ENCODE results near the gene ITGA1.
"Not testable (repeated sequence)": the region's sequence is repeated elsewhere in the genome, so short reads cannot be mapped to it uniquely, and the experiment has no call there.

Gene ITGA1

GRCh38 chr5:52859628-52860027 is 71.9 kb downstream of the ITGA1 start:
- DNase-seq (ENCODE audit: extremely low read depth in 1 of 2, low read depth in 1 of 2) = no peak

- DNase-seq (ENCODE audit: extremely low read depth in 1 of 2, low read depth in 1 of 2) = no peak
These were observed 73.7 kb downstream of the ITGA1 start for GRCh38 chr5:52861368-52861767.

DNA sequence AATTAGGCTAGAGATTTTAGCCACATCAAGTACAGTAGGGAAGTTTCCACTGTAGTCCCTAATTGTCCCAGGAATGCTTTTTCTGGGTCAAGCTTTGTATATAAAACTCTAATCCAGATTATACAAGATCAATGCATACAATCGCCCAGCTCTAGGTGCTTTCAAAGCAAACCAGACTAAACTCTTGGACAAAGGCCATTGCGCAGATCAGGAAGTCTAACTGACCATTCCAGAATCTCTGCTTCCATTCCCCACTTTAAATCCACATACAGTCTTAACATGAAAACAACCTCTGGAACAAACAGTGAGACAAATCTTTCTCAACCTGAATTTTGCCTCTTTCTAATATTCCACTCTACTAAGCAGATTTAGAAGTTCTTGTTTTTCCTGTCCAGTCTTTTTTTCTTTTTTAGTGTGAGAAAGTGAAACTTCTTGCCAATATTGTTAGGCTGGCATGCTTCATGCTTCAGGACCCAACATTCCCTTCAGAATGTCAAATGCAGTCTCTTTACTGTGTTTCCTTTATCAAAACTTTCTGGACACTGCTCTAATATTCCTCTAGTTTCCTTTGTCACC is 76.1 kb downstream of the ITGA1 start:
- DNase-seq (ENCODE audit: extremely low read depth in 1 of 2, low read depth in 1 of 2) = no peak

GRCh38 chr5:52864371-52864770 is 76.7 kb downstream of the ITGA1 start:
- no peak for DNase-seq (ENCODE audit: extremely low read depth in 1 of 2, low read depth in 1 of 2)

DNA sequence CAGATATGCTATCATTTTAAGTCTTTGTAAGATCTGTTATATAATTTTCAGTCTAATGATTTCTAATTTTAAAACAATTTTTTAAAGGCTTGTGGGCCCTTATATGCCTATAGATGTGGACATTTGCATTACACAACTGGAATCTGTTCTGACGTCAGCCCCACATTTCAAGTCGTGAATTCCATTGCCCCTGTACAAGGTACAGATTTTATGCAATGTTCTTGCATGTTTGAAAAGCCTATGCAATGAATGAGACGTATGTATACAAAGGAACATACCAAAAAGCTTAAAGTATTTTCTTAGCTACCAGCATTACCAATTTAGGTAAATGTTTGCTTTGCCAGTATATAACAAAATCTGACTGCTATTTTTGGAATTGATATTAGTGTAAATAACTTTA is 77.2 kb downstream of the ITGA1 start:
- DNase-seq (ENCODE audit: extremely low read depth in 1 of 2, low read depth in 1 of 2) = no peak

DNA sequence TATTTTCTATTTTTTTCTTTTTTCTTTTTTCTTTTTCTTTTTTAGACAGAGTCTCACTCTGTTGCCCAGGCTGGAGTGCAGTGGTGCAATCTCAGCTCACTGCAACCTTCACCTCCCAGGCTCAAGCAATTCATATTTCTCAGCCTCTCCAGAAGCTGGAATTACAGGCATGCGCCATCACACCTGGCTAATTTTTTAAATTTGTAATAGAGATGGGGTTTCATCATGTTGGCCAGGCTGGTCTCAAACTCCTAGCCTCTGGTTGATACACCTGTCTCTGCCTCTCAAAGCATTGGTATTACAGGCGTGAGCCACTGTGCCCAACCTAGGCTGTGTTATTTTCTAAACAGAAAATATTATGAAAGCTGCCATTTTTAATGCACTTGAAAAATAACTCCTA is 78.3 kb downstream of the ITGA1 start:
- DNase-seq (ENCODE audit: extremely low read depth in 1 of 2, low read depth in 1 of 2) = not testable (repeated sequence)

DNA sequence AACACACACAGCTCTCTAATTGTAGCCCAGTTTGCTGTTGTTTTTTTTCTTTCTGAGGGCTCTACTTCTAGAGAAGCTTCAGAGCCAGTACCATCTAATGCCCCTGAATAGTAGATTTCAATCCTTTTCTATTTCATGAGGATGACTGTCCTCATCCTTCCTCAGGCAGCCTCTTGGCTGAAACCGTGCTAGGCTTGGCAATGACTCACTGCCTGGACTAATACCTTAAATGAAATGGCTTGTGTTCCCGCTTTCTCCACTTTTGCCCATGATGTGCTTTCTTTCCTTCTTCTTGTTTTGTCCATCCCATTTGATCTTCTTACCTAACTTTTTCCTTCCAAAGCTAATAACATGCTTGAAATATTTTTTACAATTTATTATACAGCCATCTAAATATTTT is 80.1 kb downstream of the ITGA1 start:
- no peak for DNase-seq (ENCODE audit: extremely low read depth in 1 of 2, low read depth in 1 of 2)

DNA sequence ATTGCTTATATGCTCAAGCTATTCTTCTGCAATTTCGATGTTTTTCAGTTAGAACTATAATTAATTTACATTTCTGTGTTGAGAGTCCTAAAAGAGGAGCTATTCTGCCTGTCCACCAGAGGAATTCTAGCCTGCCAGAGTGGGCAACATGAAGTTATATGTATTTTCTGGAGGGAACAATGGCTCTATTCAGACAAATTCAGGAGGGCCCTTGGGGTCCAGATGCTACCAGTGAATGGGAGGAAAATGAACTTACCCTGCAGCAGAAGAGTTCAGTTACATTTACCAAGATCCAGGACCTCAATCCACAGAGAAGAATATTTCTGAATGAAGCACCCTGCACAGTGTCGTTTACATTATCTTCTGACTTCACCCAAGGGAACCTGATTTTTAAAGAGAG is 80.7 kb downstream of the ITGA1 start:
- no peak for DNase-seq (ENCODE audit: extremely low read depth in 1 of 2, low read depth in 1 of 2)

- DNase-seq (ENCODE audit: extremely low read depth in 1 of 2, low read depth in 1 of 2) = no peak
These were observed 81.7 kb downstream of the ITGA1 start for GRCh38 chr5:52869391-52869790.

DNA sequence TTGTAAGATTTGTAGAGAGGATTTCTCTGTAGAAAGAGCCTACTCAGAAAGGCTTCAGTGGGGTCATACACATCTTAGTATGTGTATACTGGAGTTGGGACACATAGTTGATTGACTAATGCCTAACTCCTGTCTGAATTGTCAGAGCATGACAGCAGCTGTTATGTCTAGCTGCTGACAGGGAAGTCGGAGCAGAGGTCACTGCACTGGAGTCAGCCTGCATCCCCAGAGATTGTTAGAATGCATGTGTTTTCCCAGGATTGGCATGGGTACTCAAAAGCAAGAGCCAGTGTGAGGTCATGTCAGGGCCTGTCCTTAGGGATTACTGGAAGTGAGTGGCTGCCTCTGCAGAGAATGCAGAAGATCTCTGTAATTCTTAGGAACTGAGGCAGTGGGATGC is 82.7 kb downstream of the ITGA1 start:
- no peak for DNase-seq (ENCODE audit: extremely low read depth in 1 of 2, low read depth in 1 of 2)

GRCh38 chr5:52875827-52876226 is 88.1 kb downstream of the ITGA1 start:
- no peak for DNase-seq (ENCODE audit: extremely low read depth in 1 of 2, low read depth in 1 of 2)

DNA sequence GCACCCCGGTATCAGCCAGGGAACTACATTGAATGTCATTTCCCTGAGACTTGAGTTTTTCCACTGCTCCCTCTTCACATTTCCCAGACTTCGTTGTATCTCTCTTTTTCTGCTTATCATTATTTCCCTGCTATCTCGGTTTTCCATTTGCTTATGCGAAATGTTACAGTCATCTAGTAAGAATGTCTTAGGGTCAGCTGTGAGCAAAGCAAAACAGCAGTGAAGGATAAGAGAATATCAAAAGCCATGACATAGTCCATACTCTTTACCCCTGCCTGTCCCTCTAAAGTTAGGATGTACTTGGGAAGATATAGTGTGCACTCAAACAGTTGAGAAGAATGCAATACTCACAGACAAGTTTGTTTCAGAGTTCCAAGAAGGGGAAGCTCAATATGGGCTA is 88.7 kb downstream of the ITGA1 start:
- DNase-seq (ENCODE audit: extremely low read depth in 1 of 2, low read depth in 1 of 2) = no peak

DNA sequence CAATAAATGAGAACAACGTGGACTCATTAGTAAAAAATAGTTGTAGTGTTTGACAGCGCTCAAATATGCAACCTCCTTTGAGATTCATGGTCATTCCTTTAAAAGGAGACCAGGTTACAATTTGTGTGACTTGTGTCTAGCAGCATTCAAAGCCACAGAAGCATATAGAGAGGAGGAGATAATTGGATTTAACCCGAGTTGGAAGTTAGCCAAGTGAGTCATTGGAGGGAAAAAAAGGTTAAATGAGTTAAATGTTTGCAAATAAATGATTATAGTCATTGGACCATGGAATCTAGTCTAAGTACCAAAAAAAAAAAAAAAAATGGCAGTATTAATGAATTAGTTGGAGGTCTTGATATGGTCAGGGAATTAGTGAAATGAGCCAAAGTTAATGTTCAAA is 90.9 kb downstream of the ITGA1 start:
- DNase-seq (ENCODE audit: extremely low read depth in 1 of 2, low read depth in 1 of 2) = no peak

GRCh38 chr5:52880541-52880940 is 92.8 kb downstream of the ITGA1 start:
- no peak for DNase-seq (ENCODE audit: extremely low read depth in 1 of 2, low read depth in 1 of 2)

DNA sequence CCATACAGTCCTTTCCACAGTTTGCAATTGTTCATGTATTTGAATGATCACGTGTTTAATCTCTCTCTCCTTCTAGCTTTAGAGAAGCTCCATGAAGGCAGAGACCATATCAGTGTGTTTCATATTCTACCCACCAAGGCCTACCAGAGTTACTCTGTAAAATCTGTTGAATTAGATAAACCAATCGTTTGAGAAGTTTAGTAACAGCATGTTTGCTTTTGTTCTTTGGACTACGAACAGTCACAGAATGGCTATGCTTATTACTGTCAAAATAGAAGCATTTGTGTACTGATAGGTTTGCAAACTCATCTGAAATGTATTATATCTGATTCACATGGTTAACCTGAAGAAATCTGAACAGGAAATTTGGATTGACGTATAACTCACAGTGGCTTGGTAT is 93.8 kb downstream of the ITGA1 start:
- DNase-seq (ENCODE audit: extremely low read depth in 1 of 2, low read depth in 1 of 2) = no peak

- no peak for DNase-seq (ENCODE audit: extremely low read depth in 1 of 2, low read depth in 1 of 2)
These were observed 95.4 kb downstream of the ITGA1 start for GRCh38 chr5:52883110-52883509.

DNA sequence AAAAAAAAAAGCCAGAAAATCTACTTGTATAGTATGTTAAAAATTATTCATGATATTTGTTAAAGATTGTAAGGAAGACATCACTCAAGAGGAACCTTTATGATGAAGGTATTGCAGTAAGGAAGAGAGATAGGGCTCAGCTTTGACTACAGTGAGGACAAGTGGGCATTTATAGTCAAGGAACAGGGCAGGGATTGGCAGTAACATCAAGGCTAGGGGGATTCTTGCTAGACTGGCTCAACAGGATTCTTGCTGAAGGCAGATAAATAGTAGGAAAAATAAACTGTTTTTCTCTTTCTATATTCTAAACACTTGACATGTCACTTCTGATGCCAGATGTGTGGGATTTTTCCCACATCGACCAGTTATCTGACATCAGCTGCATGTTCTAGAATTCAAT is 96.7 kb downstream of the ITGA1 start:
- DNase-seq (ENCODE audit: extremely low read depth in 1 of 2, low read depth in 1 of 2) = no peak

DNA sequence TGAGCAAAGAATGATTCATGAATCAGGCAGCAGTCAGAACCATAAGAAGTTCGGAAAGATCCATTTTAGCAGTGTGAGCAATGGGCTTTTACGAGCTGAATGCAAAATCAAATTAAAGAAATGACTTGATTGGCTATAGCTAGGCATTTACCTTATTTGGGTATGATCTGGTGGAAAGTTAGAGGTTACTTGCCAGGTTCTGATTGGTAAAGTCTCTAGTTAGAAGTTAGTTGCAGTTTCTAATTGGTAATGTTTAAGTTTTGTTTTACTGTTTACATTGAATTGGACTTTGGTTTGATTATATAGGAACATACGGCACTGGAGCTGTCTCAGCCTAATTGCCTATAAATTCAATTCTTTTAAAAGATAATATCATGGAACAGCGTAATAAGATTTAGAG is 97.9 kb downstream of the ITGA1 start:
- no peak for DNase-seq (ENCODE audit: extremely low read depth in 1 of 2, low read depth in 1 of 2)

- DNase-seq (ENCODE audit: extremely low read depth in 1 of 2, low read depth in 1 of 2) = no peak
These were observed 98.5 kb downstream of the ITGA1 start for GRCh38 chr5:52886206-52886605.

DNA sequence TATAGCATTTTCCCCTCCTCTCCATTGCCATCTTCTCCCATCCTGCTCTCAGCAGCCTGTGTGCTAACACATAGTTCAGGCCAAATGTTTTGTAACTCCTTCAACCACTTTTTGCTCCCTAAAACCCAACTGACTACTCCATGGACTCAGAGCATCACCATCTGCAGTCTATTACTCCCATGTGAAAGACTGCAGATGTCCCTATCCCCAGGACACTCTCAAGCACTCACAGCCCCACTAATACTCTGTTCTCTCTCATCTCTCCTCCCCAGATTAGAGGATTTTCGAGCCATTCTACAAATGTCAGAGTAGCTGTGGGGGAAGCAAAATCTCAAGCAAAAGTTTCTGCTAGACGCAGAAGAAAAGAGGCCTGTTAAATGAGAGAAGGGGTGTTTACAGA is 99.3 kb downstream of the ITGA1 start:
- no peak for DNase-seq (ENCODE audit: extremely low read depth in 1 of 2, low read depth in 1 of 2)

- no peak for DNase-seq (ENCODE audit: extremely low read depth in 1 of 2, low read depth in 1 of 2)
These were observed 100.6 kb downstream of the ITGA1 start for GRCh38 chr5:52888363-52888762.

DNA sequence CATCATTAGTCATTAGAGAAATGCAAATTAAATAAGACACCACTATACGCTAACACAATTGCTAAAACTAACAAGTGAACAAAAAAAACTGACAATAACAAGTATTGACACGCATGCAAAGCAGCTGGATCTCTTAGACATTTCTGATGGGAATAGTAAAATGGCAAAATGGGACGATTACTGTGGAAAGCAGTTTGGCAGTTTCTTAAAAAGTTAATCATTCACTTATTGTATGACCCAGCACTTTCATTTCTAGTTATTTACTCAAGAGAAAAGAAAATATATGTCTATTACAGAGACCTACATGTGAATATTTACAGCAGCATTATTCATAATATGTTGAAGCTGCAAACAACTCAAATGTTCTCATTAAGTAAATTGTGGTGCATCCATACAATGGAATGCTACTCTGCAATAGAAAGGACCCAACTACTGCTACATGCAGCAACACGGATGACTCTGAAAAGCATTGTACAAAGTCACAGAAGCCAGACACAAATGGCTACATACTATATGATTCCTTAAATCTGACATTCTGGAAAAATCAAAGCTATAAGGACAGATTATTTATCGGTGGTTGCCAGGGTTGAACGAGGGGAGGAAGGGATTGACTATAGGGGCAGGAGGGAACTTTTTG is 104.6 kb downstream of the ITGA1 start:
- DNase-seq (ENCODE audit: extremely low read depth in 1 of 2, low read depth in 1 of 2) = no peak

DNA sequence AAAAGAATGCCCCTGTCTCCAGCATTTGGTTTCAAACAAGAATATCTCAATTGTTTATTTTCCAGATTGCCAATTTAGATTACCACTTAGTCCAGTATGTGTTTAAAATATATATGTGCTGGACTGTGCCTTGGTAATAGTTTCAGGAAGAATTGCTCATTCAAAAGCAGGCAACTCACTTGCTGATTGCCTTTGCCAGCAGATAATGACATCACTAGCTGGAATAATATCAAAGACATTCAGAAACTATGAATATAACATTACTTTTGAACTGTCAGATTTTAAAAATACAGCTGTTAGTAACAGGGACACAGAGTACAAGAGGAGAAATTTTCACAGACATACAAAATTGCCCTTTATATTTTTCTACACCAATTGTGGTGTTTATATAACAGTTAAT is 105.4 kb downstream of the ITGA1 start:
- DNase-seq (ENCODE audit: extremely low read depth in 1 of 2, low read depth in 1 of 2) = no peak

All from stimulated activated CD8-positive, alpha-beta memory T cell treated with anti-CD3 and anti-CD28 coated beads, Interleukin-7, amount 100 ng/mL, for 48 hours (primary cell).